Measurements from ENCODE around the gene SBF1. TPM values are rescaled to one million over a fixed set of nuclear protein-coding genes. Genes with fewer than 3 reads are reported as not detected.

SBF1 gene
- total and polyA plus RNA-seq, 2 donors (not counting 1 experiment from before 2014, with no cell fraction given) = 110 to 254 TPM

DNA sequence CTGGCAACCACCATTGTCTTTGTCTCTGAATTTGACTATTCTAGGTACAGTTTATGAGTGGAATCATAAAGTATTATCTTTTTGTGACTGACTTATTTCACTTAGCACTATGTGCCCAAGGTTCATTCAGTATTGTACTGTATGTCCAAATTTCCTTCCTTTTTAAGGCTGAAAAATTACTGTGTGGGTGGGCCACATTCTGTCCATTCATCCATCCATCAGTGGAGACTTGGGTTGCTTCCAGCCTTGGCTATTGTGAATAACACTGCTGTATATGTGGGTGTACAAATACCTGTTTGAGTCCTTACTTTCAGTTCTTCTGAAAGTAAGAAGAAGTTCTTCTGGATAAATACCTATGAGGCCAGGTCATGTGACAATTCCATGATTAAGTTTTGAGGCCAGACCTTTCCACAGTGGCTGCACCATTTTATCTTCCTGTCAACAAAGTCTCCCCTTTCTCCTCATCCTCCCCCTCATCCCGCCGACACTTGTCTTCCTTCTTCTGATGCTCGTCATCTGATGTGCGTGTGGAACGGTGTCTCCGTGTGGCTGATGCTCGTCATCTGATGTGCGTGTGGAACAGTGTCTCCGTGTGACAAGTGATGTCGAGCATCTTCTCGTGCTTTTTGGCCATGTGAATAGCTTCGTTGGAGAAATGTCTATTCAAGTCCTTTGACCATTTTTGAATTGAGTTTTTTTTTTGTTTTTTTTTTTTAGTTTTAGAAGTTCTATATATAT, 49.5 kb downstream of the SBF1 start:
- Histone ChIP-seq H3K27me3 (replicated peaks in 1 of 4; ENCODE audit: control extremely low read depth in 1 of 4, control insufficient read depth in 3 of 4, insufficient read depth in 4 of 4, low read length in 3 of 4) (no peaks in the 10 kb centered on the region), H3K79me2 (ENCODE audit: control insufficient read depth, insufficient read depth, low read length) (no peaks in the 10 kb centered on the region), H2AFZ (ENCODE audit: insufficient read depth, low read depth, low read length, poor library complexity, severe bottlenecking) (no peak overlapping the region), H3K4me3 (ENCODE audit: control extremely low read depth in 1 of 5, extremely low read depth in 1 of 5, insufficient read depth in 1 of 5, low read depth in 2 of 5, low read length in 4 of 5) (no peak overlapping the region), H3K4me2 (replicated peaks; ENCODE audit: low read depth, low read length, poor library complexity, severe bottlenecking) (no peak overlapping the region), H3K4me1 (ENCODE audit: control insufficient read depth in 2 of 2, insufficient read depth in 2 of 2, low read length in 2 of 2) (no peaks in the 10 kb centered on the region), H3K36me3 (replicated peaks in 1 of 2; ENCODE audit: control extremely low read depth in 1 of 2, control insufficient read depth in 1 of 2, extremely low read depth in 1 of 2, insufficient read depth in 2 of 2, low read length in 1 of 2) (peaks cover 3 to 70% of the 10 kb centered on the region in 2 experiments), H3K27ac (ENCODE audit: low read length in 2 of 2) (no peak overlapping the region), H3K9me3 (ENCODE audit: control extremely low read depth in 1 of 3, control insufficient read depth in 2 of 3, insufficient read depth in 1 of 3, low read length in 2 of 3) (no peaks in the 10 kb centered on the region), H3K9ac (ENCODE audit: low read length) (no peak overlapping the region), H4K20me1 (ENCODE audit: control insufficient read depth, insufficient read depth, low read length, poor library complexity, severe bottlenecking) (no peaks in the 10 kb centered on the region)
- Mint-ChIP-seq H3K4me1 (no peaks in the 10 kb centered on the region), H3K27me3 (no peaks in the 10 kb centered on the region), H3K4me3 (no peak overlapping the region), H3K9me3 (ENCODE audit: insufficient read depth) (no peaks in the 10 kb centered on the region), H3K27ac (peak overlapping the region; percentile 62)
- no peak for TF ChIP-seq EZH2 (IDR thresholded peaks at IDR 0.05; ENCODE audit: borderline replicate concordance, insufficient read depth, low read depth, low read length, poor library complexity, severe bottlenecking)
- intact Hi-C loops (cut with micrococcal nuclease) = no loop called here
- WGBS (ENCODE audit: insufficient coverage) = 100% methylated on average over 9 of the region's 12 CpGs
- ATAC-seq (ENCODE audit: low read depth) (no peak), DNase-seq (no peak)
- ChIA-PET CTCF (interaction anchor here (1.0 to 1.5 kb wide), 2 partner anchors 100 to 181 kb away, joined by 3 to 4 read pairs; partner anchors contain the start of gene SCO2), POLR2A (no interaction called here)

- CTCF ChIA-PET = no interaction called here
- TF ChIP-seq EZH2 (IDR thresholded peaks at IDR 0.05; ENCODE audit: borderline replicate concordance, insufficient read depth, low read depth, low read length, poor library complexity, severe bottlenecking) = no peak
- TF ChIP-seq, protein P1, sequence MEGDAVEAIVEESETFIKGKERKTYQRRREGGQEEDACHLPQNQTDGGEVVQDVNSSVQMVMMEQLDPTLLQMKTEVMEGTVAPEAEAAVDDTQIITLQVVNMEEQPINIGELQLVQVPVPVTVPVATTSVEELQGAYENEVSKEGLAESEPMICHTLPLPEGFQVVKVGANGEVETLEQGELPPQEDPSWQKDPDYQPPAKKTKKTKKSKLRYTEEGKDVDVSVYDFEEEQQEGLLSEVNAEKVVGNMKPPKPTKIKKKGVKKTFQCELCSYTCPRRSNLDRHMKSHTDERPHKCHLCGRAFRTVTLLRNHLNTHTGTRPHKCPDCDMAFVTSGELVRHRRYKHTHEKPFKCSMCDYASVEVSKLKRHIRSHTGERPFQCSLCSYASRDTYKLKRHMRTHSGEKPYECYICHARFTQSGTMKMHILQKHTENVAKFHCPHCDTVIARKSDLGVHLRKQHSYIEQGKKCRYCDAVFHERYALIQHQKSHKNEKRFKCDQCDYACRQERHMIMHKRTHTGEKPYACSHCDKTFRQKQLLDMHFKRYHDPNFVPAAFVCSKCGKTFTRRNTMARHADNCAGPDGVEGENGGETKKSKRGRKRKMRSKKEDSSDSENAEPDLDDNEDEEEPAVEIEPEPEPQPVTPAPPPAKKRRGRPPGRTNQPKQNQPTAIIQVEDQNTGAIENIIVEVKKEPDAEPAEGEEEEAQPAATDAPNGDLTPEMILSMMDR (IDR thresholded peaks at IDR 0.05) = no peak
Observed at GRCh38 chr22:50423956-50424355, 50.9 kb downstream of the SBF1 start.

More at GRCh38 chr22:50423956-50424355, 50.9 kb downstream of the SBF1 start:
- Mint-ChIP-seq H3K4me1 (no peaks in the 10 kb centered on the region), H3K27me3 (no peaks in the 10 kb centered on the region), H3K27ac (no peak overlapping the region), H3K9me3 (ENCODE audit: insufficient read depth) (no peaks in the 10 kb centered on the region), H3K4me3 (no peak overlapping the region)
- DNase-seq (peak; percentile 3), ATAC-seq (ENCODE audit: low read depth) (no peak)
- 97% methylated on average over 14 of the region's 14 CpGs for WGBS (ENCODE audit: insufficient coverage)
- H3K9ac ChIP-seq (ENCODE audit: low read length) = no peak overlapping the region
- intact Hi-C loops (cut with micrococcal nuclease) = no loop called here
- H3K9me3 ChIP-seq (ENCODE audit: control extremely low read depth in 1 of 3, control insufficient read depth in 2 of 3, insufficient read depth in 1 of 3, low read length in 2 of 3) = no peaks in the 10 kb centered on the region
- POLR2A ChIA-PET = interaction anchor here (0.6 kb wide), 1 partner anchor 43 kb away, joined by 5 read pairs; no protein-coding TSS in a partner anchor
- H3K79me2 ChIP-seq (ENCODE audit: control insufficient read depth, insufficient read depth, low read length) = peaks cover 4% of the 10 kb centered on the region
- no peaks in the 10 kb centered on the region for H4K20me1 ChIP-seq (ENCODE audit: control insufficient read depth, insufficient read depth, low read length, poor library complexity, severe bottlenecking)
- no peaks in the 10 kb centered on the region for H3K4me1 ChIP-seq (ENCODE audit: control insufficient read depth in 2 of 2, insufficient read depth in 2 of 2, low read length in 2 of 2)
- no peak overlapping the region for H3K27ac ChIP-seq (ENCODE audit: low read length in 2 of 2)
- H3K27me3 ChIP-seq (replicated peaks in 1 of 4; ENCODE audit: control extremely low read depth in 1 of 4, control insufficient read depth in 3 of 4, insufficient read depth in 4 of 4, low read length in 3 of 4) = no peaks in the 10 kb centered on the region
- H2AFZ ChIP-seq (ENCODE audit: insufficient read depth, low read depth, low read length, poor library complexity, severe bottlenecking) = no peak overlapping the region
- H3K4me2 ChIP-seq (replicated peaks; ENCODE audit: low read depth, low read length, poor library complexity, severe bottlenecking) = no peak overlapping the region
- H3K36me3 ChIP-seq (replicated peaks in 1 of 2; ENCODE audit: control extremely low read depth in 1 of 2, control insufficient read depth in 1 of 2, extremely low read depth in 1 of 2, insufficient read depth in 2 of 2, low read length in 1 of 2) = peaks cover 3 to 71% of the 10 kb centered on the region in 2 experiments
- no peak overlapping the region for H3K4me3 ChIP-seq (ENCODE audit: control extremely low read depth in 1 of 5, extremely low read depth in 1 of 5, insufficient read depth in 1 of 5, low read depth in 2 of 5, low read length in 4 of 5)

Data from B cell (primary cell).